ENCODE data around the gene JPH3.

JPH3 gene

GRCh38 chr16:87648698-87649487 is 46.6 kb downstream of the JPH3 start:
- no peak for DNase-seq (ENCODE audit: low read depth in 4 of 4, low spot score in 1 of 4)

GRCh38 chr16:87652386-87652785 is 50.1 kb downstream of the JPH3 start:
- DNase-seq (ENCODE audit: low read depth in 4 of 4, low spot score in 1 of 4), result no peak

GRCh38 chr16:87652799-87653198 is 50.5 kb downstream of the JPH3 start:
- no peak for DNase-seq (ENCODE audit: low read depth in 4 of 4, low spot score in 1 of 4)

- DNase-seq (ENCODE audit: low read depth in 4 of 4, low spot score in 1 of 4), result no peak
Measured at GRCh38 chr16:87653234-87653633, 50.9 kb downstream of the JPH3 start.

- DNase-seq (ENCODE audit: low read depth in 4 of 4, low spot score in 1 of 4), result no peak
Measured at GRCh38 chr16:87654826-87655225, 52.5 kb downstream of the JPH3 start.

GRCh38 chr16:87656328-87656727 is 54.0 kb downstream of the JPH3 start:
- DNase-seq (ENCODE audit: low read depth in 4 of 4, low spot score in 1 of 4), result no peak

- no peak for DNase-seq (ENCODE audit: low read depth in 4 of 4, low spot score in 1 of 4)
Measured at GRCh38 chr16:87657621-87658192, 55.4 kb downstream of the JPH3 start.

- no peak for DNase-seq (ENCODE audit: low read depth in 4 of 4, low spot score in 1 of 4)
Measured at GRCh38 chr16:87658564-87659225, 56.4 kb downstream of the JPH3 start.

- DNase-seq (ENCODE audit: low read depth in 4 of 4, low spot score in 1 of 4), result no peak
Measured at GRCh38 chr16:87661561-87661960, 59.3 kb downstream of the JPH3 start.

- DNase-seq (ENCODE audit: low read depth in 4 of 4, low spot score in 1 of 4), result no peak
Measured at GRCh38 chr16:87662254-87663204, 60.2 kb downstream of the JPH3 start.

GRCh38 chr16:87664792-87665191 is 62.5 kb downstream of the JPH3 start:
- no peak for DNase-seq (ENCODE audit: low read depth in 4 of 4, low spot score in 1 of 4)

GRCh38 chr16:87665193-87665592 is 62.9 kb downstream of the JPH3 start:
- no peak for DNase-seq (ENCODE audit: low read depth in 4 of 4, low spot score in 1 of 4)

GRCh38 chr16:87666919-87667318 is 64.6 kb downstream of the JPH3 start:
- no peak for DNase-seq (ENCODE audit: low read depth in 4 of 4, low spot score in 1 of 4)

- DNase-seq (ENCODE audit: low read depth in 4 of 4, low spot score in 1 of 4), result no peak
Measured at GRCh38 chr16:87667443-87667842, 65.1 kb downstream of the JPH3 start.

- no peak for DNase-seq (ENCODE audit: low read depth in 4 of 4, low spot score in 1 of 4)
Measured at GRCh38 chr16:87667946-87668345, 65.6 kb downstream of the JPH3 start.

GRCh38 chr16:87669672-87670071 is 67.4 kb downstream of the JPH3 start:
- no peak for DNase-seq (ENCODE audit: low read depth in 4 of 4, low spot score in 1 of 4)

- no peak for DNase-seq (ENCODE audit: low read depth in 4 of 4, low spot score in 1 of 4)
Measured at GRCh38 chr16:87671221-87671620, 68.9 kb downstream of the JPH3 start.

GRCh38 chr16:87671715-87672270 is 69.5 kb downstream of the JPH3 start:
- no peak for DNase-seq (ENCODE audit: low read depth in 4 of 4, low spot score in 1 of 4)

GRCh38 chr16:87674419-87674818 is 72.1 kb downstream of the JPH3 start:
- no peak for DNase-seq (ENCODE audit: low read depth in 4 of 4, low spot score in 1 of 4)

GRCh38 chr16:87675111-87675719 is 72.9 kb downstream of the JPH3 start:
- no peak for DNase-seq (ENCODE audit: low read depth in 4 of 4, low spot score in 1 of 4)

- no peak for DNase-seq (ENCODE audit: low read depth in 4 of 4, low spot score in 1 of 4)
Measured at GRCh38 chr16:87677830-87678229, 75.5 kb downstream of the JPH3 start.

All from stimulated activated CD4-positive, alpha-beta T cell treated with anti-CD3 and anti-CD28 coated beads, Interleukin-1b, Interleukin-23, amount 100 ng/mL, for 24 hours (primary cell).